C4-2B (cell line): Measurements from ENCODE around the gene PPP1CC.

ENCODE experiments used
- ZFX ChIP-seq: fragments of 450-650 bp; IDR thresholded peaks from 2 replicates; pipeline ENCODE4 v1.6.1; 2017
- TF ChIP-seq, protein P1 (sequence below): fragments of 450-650 bp; conservative IDR thresholded peaks from 2 replicates; pipeline ENCODE4 v1.5.1; 2017; ENCODE audit warnings: mild to moderate bottlenecking

DNA sequence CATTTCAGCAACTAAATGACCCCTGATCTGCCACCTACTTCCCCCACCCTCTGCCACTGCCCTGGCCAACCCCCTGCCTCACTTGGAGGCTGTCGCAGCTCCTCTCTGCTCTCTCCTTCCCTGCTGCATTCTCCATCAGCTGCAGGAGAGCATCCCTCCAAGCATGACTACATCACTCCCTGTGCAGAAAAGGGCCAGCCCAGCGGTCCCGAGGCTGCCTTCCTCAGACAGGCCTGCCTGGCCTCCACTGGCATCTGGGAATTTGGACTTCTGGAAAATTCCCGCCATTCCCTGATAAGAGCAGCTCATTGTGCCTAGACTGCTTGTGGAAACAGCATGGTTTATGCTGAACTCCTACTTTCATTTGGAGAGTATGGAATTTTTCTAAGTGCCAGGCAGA lies 66.5 kb downstream of the PPP1CC start:
- TF ChIP-seq, protein P1, sequence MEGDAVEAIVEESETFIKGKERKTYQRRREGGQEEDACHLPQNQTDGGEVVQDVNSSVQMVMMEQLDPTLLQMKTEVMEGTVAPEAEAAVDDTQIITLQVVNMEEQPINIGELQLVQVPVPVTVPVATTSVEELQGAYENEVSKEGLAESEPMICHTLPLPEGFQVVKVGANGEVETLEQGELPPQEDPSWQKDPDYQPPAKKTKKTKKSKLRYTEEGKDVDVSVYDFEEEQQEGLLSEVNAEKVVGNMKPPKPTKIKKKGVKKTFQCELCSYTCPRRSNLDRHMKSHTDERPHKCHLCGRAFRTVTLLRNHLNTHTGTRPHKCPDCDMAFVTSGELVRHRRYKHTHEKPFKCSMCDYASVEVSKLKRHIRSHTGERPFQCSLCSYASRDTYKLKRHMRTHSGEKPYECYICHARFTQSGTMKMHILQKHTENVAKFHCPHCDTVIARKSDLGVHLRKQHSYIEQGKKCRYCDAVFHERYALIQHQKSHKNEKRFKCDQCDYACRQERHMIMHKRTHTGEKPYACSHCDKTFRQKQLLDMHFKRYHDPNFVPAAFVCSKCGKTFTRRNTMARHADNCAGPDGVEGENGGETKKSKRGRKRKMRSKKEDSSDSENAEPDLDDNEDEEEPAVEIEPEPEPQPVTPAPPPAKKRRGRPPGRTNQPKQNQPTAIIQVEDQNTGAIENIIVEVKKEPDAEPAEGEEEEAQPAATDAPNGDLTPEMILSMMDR = no peak
- TF ChIP-seq ZFX = no peak
